B cell (primary cell): ENCODE measurements around the gene MAP3K4. TPM values are rescaled to one million over a fixed set of nuclear protein-coding genes. Genes with fewer than 3 reads are reported as not detected.

ENCODE experiments used
- ATAC-seq: fragments of 200-7000 bp; cut with Tn5 transposase; one replicate; pipeline ENCODE4 v1.10.0; 2021; ENCODE audit warnings: low read depth, mild to moderate bottlenecking, moderate number of reproducible peaks, moderate library complexity
- CTCF ChIA-PET: fragments of 350-600 bp; sonication (Branson Sonifier 250); formaldehyde crosslinking; loops from one replicate; lab custom pipeline; 2021; ENCODE audit warnings: antibody characterized with exemption, inconsistent platforms; lab: Charles Lee
- POLR2A ChIA-PET: fragments of 350-600 bp; sonication (Branson Sonifier 250); formaldehyde crosslinking; loops from one replicate; lab custom pipeline; 2021; ENCODE audit warnings: antibody characterized with exemption; lab: Charles Lee
- DNase-seq: peaks from one replicate; pipeline ENCODE4 v3.0.0; 2013
- H2AFZ ChIP-seq: 2 replicates; pipeline ENCODE4 v1.6.1; 2012; ENCODE audit warnings: mild to moderate bottlenecking, low read depth, low read length; ENCODE audit not compliant: insufficient read depth, poor library complexity, severe bottlenecking
- H3K27ac ChIP-seq, 2 donors: 1 replicate in 1 of 2; 2 replicates in 1 of 2; pipeline ENCODE4 v1.5.1; 2012 to 2013; ENCODE audit warnings: low read length in 2 of 2, mild to moderate bottlenecking in 2 of 2, moderate library complexity in 1 of 2
- H3K27me3 ChIP-seq, 4 experiments: fragments of 200-600 bp in 1 of 4; sonication (generic) in 1 of 4; replicated peaks in 1 of 4; 1 replicate in 2 of 4; 2 replicates in 2 of 4; pipeline versions ENCODE4 v1.6.1 to v1.7.0; 2013 to 2016; ENCODE audit warnings: low read length in 3 of 4, mild to moderate bottlenecking in 2 of 4, mixed read lengths in 1 of 4, moderate library complexity in 1 of 4; ENCODE audit not compliant: insufficient read depth in 4 of 4, control insufficient read depth in 3 of 4; ENCODE audit errors: control extremely low read depth in 1 of 4
- H3K36me3 ChIP-seq, 2 experiments: replicated peaks in 1 of 2; 1 replicate in 1 of 2; 2 replicates in 1 of 2; pipeline versions ENCODE4 v1.6.1 to v1.7.1; 2013; ENCODE audit warnings: low read length in 1 of 2; ENCODE audit not compliant: insufficient read depth in 2 of 2, control insufficient read depth in 1 of 2; ENCODE audit errors: control extremely low read depth in 1 of 2, extremely low read depth in 1 of 2
- H3K4me1 ChIP-seq, 2 donors: fragments of 200-600 bp in 1 of 2; sonication (generic) in 1 of 2; 1 replicate in 1 of 2; 2 replicates in 1 of 2; pipeline versions ENCODE4 v1.5.1 to v1.6.1; 2013 to 2017; ENCODE audit warnings: low read length in 2 of 2; ENCODE audit not compliant: control insufficient read depth in 2 of 2, insufficient read depth in 2 of 2
- H3K4me2 ChIP-seq: replicated peaks from 2 replicates; pipeline ENCODE3; 2012; ENCODE audit warnings: mild to moderate bottlenecking, low read depth, low read length; ENCODE audit not compliant: poor library complexity, severe bottlenecking
- H3K4me3 ChIP-seq, 5 experiments: fragments of 200-600 bp in 1 of 5; sonication (generic) in 1 of 5; 1 replicate in 3 of 5; 2 replicates in 2 of 5; pipeline versions ENCODE4 v1.5.1 to v1.7.0; 2011 to 2016; ENCODE audit warnings: low read length in 4 of 5, mild to moderate bottlenecking in 4 of 5, low read depth in 2 of 5, control low read depth in 1 of 5, moderate library complexity in 1 of 5; ENCODE audit not compliant: insufficient read depth in 1 of 5; ENCODE audit errors: control extremely low read depth in 1 of 5, extremely low read depth in 1 of 5
- H3K79me2 ChIP-seq: fragments of 200-600 bp; sonication (generic); one replicate; pipeline ENCODE4 v1.6.0; 2016; ENCODE audit warnings: low read length; ENCODE audit not compliant: control insufficient read depth, insufficient read depth
- H3K9ac ChIP-seq: fragments of 200-600 bp; sonication (generic); 2 replicates; pipeline ENCODE4 v1.6.1; 2017; ENCODE audit warnings: mild to moderate bottlenecking, low read length, moderate library complexity
- H3K9me3 ChIP-seq, 3 donors: one replicate each; pipeline versions ENCODE4 v1.6.1 to v1.7.1; 2013; ENCODE audit warnings: low read length in 2 of 3; ENCODE audit not compliant: control insufficient read depth in 2 of 3, insufficient read depth in 1 of 3; ENCODE audit errors: control extremely low read depth in 1 of 3
- H4K20me1 ChIP-seq: 2 replicates; pipeline ENCODE4 v1.6.0; 2012; ENCODE audit warnings: mild to moderate bottlenecking, low read length; ENCODE audit not compliant: insufficient read depth, control insufficient read depth, poor library complexity, severe bottlenecking
- H3K27ac Mint-ChIP-seq: one replicate; pipeline ENCODE4 v1.8.0; 2021; ENCODE audit warnings: mixed read lengths
- H3K27me3 Mint-ChIP-seq: one replicate; pipeline ENCODE4 v1.8.0; 2021; ENCODE audit warnings: mixed read lengths
- H3K4me1 Mint-ChIP-seq: one replicate; pipeline ENCODE4 v1.8.0; 2021; ENCODE audit warnings: mixed read lengths
- H3K4me3 Mint-ChIP-seq: one replicate; pipeline ENCODE4 v1.8.0; 2021; ENCODE audit warnings: mixed read lengths
- H3K9me3 Mint-ChIP-seq: one replicate; pipeline ENCODE4 v1.8.0; 2022; ENCODE audit warnings: mixed read lengths; ENCODE audit not compliant: insufficient read depth
- CTCF ChIP-seq: fragments of 200-600 bp; IDR thresholded peaks from one replicate; pipeline ENCODE4 v1.8.0; 2022; ENCODE audit warnings: antibody characterized with exemption, mild to moderate bottlenecking
- EZH2 ChIP-seq: IDR thresholded peaks from 2 replicates; pipeline ENCODE4 v1.6.1; 2012; ENCODE audit warnings: borderline replicate concordance, low read depth, mild to moderate bottlenecking, moderate library complexity, low read length; ENCODE audit not compliant: insufficient read depth, poor library complexity, severe bottlenecking
- WGBS: methylation state at CpG from one replicate; pipeline ENCODE4 v1.1.5; 2013; ENCODE audit warnings: missing lambda C conversion rate; ENCODE audit not compliant: insufficient coverage; 5-methylcytosine and 5-hydroxymethylcytosine counted together
- intact Hi-C: fragments of 100-400 bp; cut with micrococcal nuclease; formaldehyde crosslinking; loops from one replicate; pipeline ENCODE4 v1.10.0; 2022
- polyA plus RNA-seq: library from polyadenylated mRNA; depleted of rRNA; stranded (reverse); fragments of >200 nt; gene quantifications from 2 replicates; pipeline ENCODE4 v1.2.3, GENCODE V29; 2012
- total RNA-seq, 2 donors: library from RNA; stranded (reverse); fragments of 120-200 nt in 1 of 2; gene quantifications; 1 replicate in 1 of 2; 2 replicates in 1 of 2; pipeline versions ENCODE4 v1.2.3 to v1.2.4, GENCODE V29; 2013 to 2022

MAP3K4 gene
- total and polyA plus RNA-seq, 2 donors (not counting 1 experiment from before 2014, with no cell fraction given): 24.4 to 105 TPM

- H3K4me2 ChIP-seq: no peak overlapping the region
- no peak overlapping the region for H3K27ac Mint-ChIP-seq
- no peak overlapping the region for H3K4me3 Mint-ChIP-seq
- intact Hi-C loops: no loop called here
- no peak overlapping the region for H3K27ac ChIP-seq
- no peak overlapping the region for H3K9ac ChIP-seq
- no peaks in the 10 kb centered on the region for H3K27me3 Mint-ChIP-seq
- no peaks in the 10 kb centered on the region for H3K79me2 ChIP-seq
- H3K27me3 ChIP-seq: no peaks in the 10 kb centered on the region
- no peak for DNase-seq
- H3K4me3 ChIP-seq: no peak overlapping the region
- ATAC-seq: no peak
- TF ChIP-seq CTCF (no peak), EZH2 (no peak)
- H3K36me3 ChIP-seq: peaks cover 0 to 1% of the 10 kb centered on the region in 2 experiments
- WGBS: 100% methylated on average over 1 of the region's 1 CpG
- ChIA-PET CTCF (no interaction called here), POLR2A (no interaction called here)
- H3K9me3 Mint-ChIP-seq: no peaks in the 10 kb centered on the region
- no peaks in the 10 kb centered on the region for H3K4me1 Mint-ChIP-seq
- no peak overlapping the region for H2AFZ ChIP-seq
- H3K4me1 ChIP-seq: no peaks in the 10 kb centered on the region
- peaks cover 0 to 4% (median 0%) of the 10 kb centered on the region in 3 donors for H3K9me3 ChIP-seq
- H4K20me1 ChIP-seq: peaks cover 11% of the 10 kb centered on the region
Measured at GRCh38 chr6:161064915-161065314, 73.3 kb downstream of the MAP3K4 start.

GRCh38 chr6:161066511-161066910 is 74.9 kb downstream of the MAP3K4 start:
- Mint-ChIP-seq H3K9me3 (no peaks in the 10 kb centered on the region), H3K27ac (no peak overlapping the region), H3K4me1 (no peaks in the 10 kb centered on the region), H3K4me3 (no peak overlapping the region), H3K27me3 (no peaks in the 10 kb centered on the region)
- peaks cover 1 to 7% of the 10 kb centered on the region in 2 experiments for H3K36me3 ChIP-seq
- CTCF ChIA-PET: no interaction called here
- POLR2A ChIA-PET: no interaction called here
- peaks cover 11% of the 10 kb centered on the region for H4K20me1 ChIP-seq
- H3K79me2 ChIP-seq: no peaks in the 10 kb centered on the region
- DNase-seq (no peak), ATAC-seq (no peak)
- H3K27ac ChIP-seq: no peak overlapping the region
- H3K4me3 ChIP-seq: no peak overlapping the region
- H3K27me3 ChIP-seq: no peaks in the 10 kb centered on the region
- H3K4me1 ChIP-seq: no peaks in the 10 kb centered on the region
- WGBS: 100% methylated on average over 1 of the region's 3 CpGs
- H3K9me3 ChIP-seq: no peaks in the 10 kb centered on the region
- no peak overlapping the region for H3K4me2 ChIP-seq
- intact Hi-C loops: no loop called here
- no peak overlapping the region for H2AFZ ChIP-seq
- no peak for TF ChIP-seq CTCF
- no peak for TF ChIP-seq EZH2
- no peak overlapping the region for H3K9ac ChIP-seq
